NT2/D1 (cell line): ENCODE measurements around the gene PRR3.

Experiments
- DNase-seq: peaks from one replicate; pipeline ENCODE4 v3.0.0-alpha.2; 2011; ENCODE audit warnings: low read depth, low spot score
- H3K27me3 ChIP-seq: 2 replicates; pipeline ENCODE4 v1.6.0; 2011; ENCODE audit warnings: mild to moderate bottlenecking; ENCODE audit not compliant: insufficient read length, insufficient read depth
- H3K36me3 ChIP-seq: 2 replicates; pipeline ENCODE4 v1.6.1; 2011; ENCODE audit warnings: mild to moderate bottlenecking, low read length, mixed read lengths; ENCODE audit not compliant: insufficient read depth, insufficient read length
- H3K4me1 ChIP-seq: 2 replicates; pipeline ENCODE4 v1.5.1; 2011; ENCODE audit not compliant: insufficient read depth, insufficient read length
- H3K4me3 ChIP-seq: 2 replicates; pipeline ENCODE4 v1.5.1; 2011; ENCODE audit warnings: low read depth; ENCODE audit not compliant: insufficient read length
- H3K9ac ChIP-seq: 2 replicates; pipeline ENCODE4 v1.6.0; 2011; ENCODE audit warnings: low read depth; ENCODE audit not compliant: insufficient read length
- H3K9me3 ChIP-seq: 2 replicates; pipeline ENCODE4 v1.5.1; 2011; ENCODE audit warnings: mild to moderate bottlenecking, low read length; ENCODE audit not compliant: insufficient read depth
- SUZ12 ChIP-seq: IDR thresholded peaks from 2 replicates; pipeline ENCODE4 v1.6.1; 2011; ENCODE audit not compliant: insufficient read length, insufficient read depth; ENCODE audit errors: extremely low read depth
- YY1 ChIP-seq: IDR thresholded peaks from 2 replicates; pipeline ENCODE4 v1.6.1; 2011; ENCODE audit not compliant: insufficient read length, insufficient read depth
- ZNF274 ChIP-seq: IDR thresholded peaks from 2 replicates; pipeline ENCODE4 v1.6.1; 2011; ENCODE audit warnings: mild to moderate bottlenecking, low read depth, low read length

Gene PRR3

DNA sequence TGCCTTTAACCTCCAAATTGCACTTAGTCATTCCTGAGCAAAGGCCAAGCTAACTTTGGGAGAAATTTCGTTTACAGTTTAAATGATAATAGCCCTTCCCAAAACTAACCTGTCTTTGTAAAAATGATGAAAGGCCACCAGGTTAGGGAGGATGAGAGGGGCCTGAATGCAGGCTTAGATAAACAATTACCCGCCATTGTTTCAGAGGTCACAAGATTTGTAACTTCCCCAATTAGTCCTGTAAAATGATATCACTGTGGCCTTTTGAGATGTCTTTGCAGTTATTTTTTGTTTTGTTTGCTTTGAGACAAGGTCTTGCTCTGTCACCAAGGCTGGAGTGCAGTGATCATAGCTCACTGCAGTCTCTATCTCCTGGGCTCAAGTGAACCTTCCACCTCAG is 27.1 kb upstream of the PRR3 start:
- no peaks in the 10 kb centered on the region for H3K9me3 ChIP-seq
- H3K36me3 ChIP-seq: no peaks in the 10 kb centered on the region
- no peak for TF ChIP-seq YY1
- no peak for TF ChIP-seq SUZ12
- TF ChIP-seq ZNF274: no peak
- no peak for DNase-seq
- no peaks in the 10 kb centered on the region for H3K27me3 ChIP-seq
- no peak overlapping the region for H3K9ac ChIP-seq
- no peak overlapping the region for H3K4me3 ChIP-seq
- H3K4me1 ChIP-seq: no peaks in the 10 kb centered on the region

DNA sequence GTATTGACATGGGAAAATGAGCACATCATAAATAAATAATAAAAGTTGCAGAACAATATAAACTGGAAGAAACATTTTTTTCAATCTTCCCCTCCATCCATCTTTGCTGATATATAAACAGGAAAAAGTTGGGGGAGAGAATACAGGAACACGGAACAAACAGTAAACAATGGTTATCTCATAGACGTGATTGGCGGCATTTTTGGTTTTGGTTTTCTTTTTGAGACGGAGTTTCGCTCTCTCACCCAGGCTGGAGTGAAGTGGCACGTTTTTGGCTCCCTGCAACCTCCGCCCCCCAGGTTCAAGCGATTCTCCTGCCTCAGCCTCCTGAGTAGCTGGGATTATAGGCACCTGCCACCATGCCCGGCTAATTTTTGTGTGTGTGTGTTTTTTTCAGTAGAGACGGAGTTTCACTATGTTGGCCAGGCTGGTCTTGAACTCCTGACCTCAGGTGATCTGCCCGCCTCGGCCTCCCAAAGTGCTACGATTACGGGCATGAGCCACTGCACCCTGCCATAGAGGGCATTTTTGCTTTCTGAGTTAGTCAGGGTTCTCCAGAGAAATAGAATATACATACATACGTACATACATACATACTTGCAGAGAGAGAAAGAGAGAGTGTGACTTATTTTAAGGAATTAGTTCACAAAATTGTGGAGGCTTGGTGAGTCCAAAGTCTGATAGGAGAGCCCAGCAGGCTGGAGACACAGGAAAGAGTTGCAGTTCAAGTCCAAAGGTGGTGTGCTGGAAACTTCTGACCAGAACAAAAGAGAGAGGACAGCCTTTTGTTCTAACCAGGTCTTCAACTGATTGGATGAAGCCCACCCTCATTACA is 23.4 kb upstream of the PRR3 start:
- Histone ChIP-seq H3K9me3 (no peaks in the 10 kb centered on the region), H3K4me3 (no peak overlapping the region), H3K36me3 (no peaks in the 10 kb centered on the region), H3K9ac (no peak overlapping the region), H3K27me3 (no peaks in the 10 kb centered on the region), H3K4me1 (no peaks in the 10 kb centered on the region)
- no peak for TF ChIP-seq SUZ12
- no peak for TF ChIP-seq ZNF274
- TF ChIP-seq YY1: no peak
- DNase-seq: no peak

DNA sequence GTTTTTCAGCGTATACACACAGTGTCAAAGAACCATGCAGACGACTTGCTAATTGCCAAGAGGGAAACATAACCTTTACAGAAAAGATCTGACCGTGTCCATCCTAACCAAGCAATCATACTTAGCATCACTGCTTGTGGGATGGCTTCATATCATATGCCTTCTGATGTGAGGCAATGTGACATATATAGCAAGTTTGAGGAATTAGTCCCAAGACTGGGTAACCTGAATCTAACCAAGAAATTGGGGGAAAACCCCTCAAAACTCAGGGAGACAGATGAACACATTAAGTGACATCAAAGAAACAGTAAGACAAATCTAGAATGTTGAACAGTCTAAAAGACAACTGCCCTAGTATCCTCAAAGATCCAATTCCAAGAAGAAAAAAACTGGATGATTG is 19.2 kb upstream of the PRR3 start:
- H3K9ac ChIP-seq: no peak overlapping the region

DNA sequence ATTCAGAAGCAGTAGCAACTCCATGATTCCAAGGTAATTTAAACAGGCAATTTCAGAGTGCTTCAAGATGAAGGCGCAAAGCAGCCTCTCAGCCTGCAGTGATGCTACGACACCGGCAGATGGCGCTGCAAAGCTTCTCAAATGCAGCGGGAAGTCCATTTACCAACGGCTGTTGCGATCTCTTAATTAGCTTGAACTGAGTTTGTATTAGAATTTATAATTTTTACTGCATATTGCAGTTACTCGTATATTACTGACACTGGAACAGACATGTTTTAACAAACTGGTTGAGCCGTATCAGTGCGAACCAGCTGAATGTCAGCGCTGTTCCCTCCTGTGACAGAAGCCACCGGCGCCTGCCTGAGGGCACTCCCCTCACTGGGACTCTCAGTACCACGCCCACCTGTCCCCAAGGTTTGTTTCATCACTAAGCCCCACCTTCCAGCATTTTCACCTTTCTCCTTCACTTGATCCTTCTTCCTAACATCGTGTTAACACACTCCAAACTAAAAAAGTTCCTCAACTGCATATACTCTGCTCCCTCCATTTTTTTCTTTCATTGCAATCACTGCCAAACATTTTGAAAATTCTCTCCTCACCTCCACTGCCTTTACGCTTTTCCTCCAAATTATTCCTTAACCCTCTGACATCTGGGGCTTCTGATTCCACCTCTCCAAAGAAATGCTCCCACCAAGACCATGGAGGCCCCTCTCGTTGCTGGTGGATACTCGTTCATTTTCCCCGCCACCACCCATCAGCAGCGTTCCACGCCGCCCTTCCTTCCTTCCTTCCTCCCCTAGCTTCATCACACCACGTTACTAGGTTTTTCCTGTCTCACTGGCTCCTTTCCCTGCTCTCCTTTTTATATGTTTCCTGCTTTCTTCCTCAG is 15.3 kb upstream of the PRR3 start:
- TF ChIP-seq ZNF274 (no peak), YY1 (no peak), SUZ12 (no peak)
- DNase-seq: no peak
- Histone ChIP-seq H3K36me3 (peaks cover 16% of the 10 kb centered on the region), H3K9ac (no peak overlapping the region), H3K27me3 (no peaks in the 10 kb centered on the region), H3K4me1 (no peaks in the 10 kb centered on the region), H3K4me3 (no peak overlapping the region), H3K9me3 (no peaks in the 10 kb centered on the region)

More for the DNA sequence above, 19.2 kb upstream of the PRR3 start:
- TF ChIP-seq YY1 (no peak), ZNF274 (no peak), SUZ12 (no peak)
- Histone ChIP-seq H3K4me3 (no peak overlapping the region), H3K9me3 (no peaks in the 10 kb centered on the region), H3K27me3 (no peaks in the 10 kb centered on the region), H3K36me3 (no peaks in the 10 kb centered on the region), H3K4me1 (no peaks in the 10 kb centered on the region)
- DNase-seq: no peak

DNA sequence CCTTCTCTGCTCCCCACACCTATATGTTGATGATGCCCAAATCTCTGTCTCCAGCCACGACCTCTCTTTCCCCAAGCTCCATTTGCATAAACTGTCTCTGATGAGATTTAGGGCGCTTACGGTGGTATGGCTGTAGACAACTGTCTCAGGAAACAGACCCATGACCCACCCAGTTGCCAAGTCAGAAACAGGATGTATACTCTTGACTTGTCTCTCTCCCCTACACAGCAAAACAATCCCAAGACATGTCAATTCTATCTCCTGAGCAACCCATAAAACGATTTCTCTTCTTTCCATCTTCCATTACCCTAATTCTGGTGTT is 14.7 kb upstream of the PRR3 start:
- H3K4me1 ChIP-seq: no peaks in the 10 kb centered on the region
- no peak for TF ChIP-seq ZNF274
- TF ChIP-seq YY1: no peak
- TF ChIP-seq SUZ12: no peak
- H3K27me3 ChIP-seq: no peaks in the 10 kb centered on the region
- no peak overlapping the region for H3K9ac ChIP-seq
- peaks cover 21% of the 10 kb centered on the region for H3K36me3 ChIP-seq
- DNase-seq: no peak
- no peaks in the 10 kb centered on the region for H3K9me3 ChIP-seq
- no peak overlapping the region for H3K4me3 ChIP-seq

DNA sequence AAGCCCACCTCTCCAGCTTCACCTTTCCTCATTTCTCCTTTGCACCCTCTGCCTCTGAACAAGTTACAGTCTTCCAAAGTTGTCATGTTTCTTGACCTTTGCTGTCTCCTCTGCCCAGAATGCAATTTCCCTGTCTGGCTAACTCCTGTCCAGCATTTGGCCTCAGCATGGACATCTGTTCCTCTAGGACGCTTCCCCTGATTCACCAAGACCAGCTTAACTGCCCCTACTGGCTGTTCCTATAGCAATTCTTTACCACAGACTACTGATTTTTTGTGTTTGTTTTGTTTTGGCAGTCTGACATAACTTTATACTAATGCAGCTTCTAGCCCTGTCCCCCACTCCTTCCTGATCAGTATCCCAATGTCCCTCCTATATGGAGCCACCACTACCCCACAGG is 14.2 kb upstream of the PRR3 start:
- Histone ChIP-seq H3K4me3 (no peak overlapping the region), H3K9me3 (no peaks in the 10 kb centered on the region), H3K9ac (no peak overlapping the region), H3K4me1 (no peaks in the 10 kb centered on the region), H3K36me3 (peaks cover 24% of the 10 kb centered on the region), H3K27me3 (no peaks in the 10 kb centered on the region)
- TF ChIP-seq ZNF274: no peak
- no peak for TF ChIP-seq SUZ12
- TF ChIP-seq YY1: no peak
- DNase-seq: no peak

DNA sequence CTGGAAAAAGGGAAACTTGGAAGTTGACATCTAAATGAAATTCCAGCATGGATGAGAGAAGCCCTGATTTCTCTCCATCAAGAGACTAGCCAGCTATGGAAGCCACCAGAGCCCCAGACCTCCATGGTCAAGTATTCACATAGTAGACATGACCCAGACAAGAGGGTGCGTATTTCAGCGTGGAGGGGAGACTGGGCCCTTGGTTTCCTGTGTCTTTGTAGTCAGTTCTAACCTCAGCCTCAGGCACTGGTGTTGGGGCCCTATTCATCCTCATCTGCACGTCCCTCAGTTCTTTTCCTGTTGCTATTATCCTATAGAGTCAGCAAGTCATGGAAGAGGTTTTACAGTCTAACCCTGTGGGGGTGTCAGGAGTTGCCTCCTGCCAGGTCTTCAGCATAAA is 13.3 kb upstream of the PRR3 start:
- Histone ChIP-seq H3K9ac (no peak overlapping the region), H3K9me3 (no peaks in the 10 kb centered on the region), H3K4me3 (no peak overlapping the region), H3K36me3 (peaks cover 31% of the 10 kb centered on the region), H3K27me3 (no peaks in the 10 kb centered on the region), H3K4me1 (no peaks in the 10 kb centered on the region)
- DNase-seq: no peak
- no peak for TF ChIP-seq YY1
- no peak for TF ChIP-seq ZNF274
- no peak for TF ChIP-seq SUZ12
